Occipital lobe (tissue), 2 donors: Measurements from ENCODE around the gene EMX1. TPM values are rescaled to one million over a fixed set of nuclear protein-coding genes. Genes with fewer than 3 reads are reported as not detected.

ENCODE experiments used
- DNase-seq: peaks from one replicate; lab custom pipeline; 2025; lab: John Stamatoyannopoulos, UW
- total RNA-seq: library from RNA; depleted of rRNA; stranded (reverse); fragments of >200 nt; gene quantifications from one replicate; pipeline ENCODE4 v1.2.3, GENCODE V29; 2014

Gene EMX1
- total RNA-seq, 1 donor from 2014 or later: 21.1 TPM

GRCh38 chr2:72975017-72975416, 57.7 kb downstream of the EMX1 start:
- no peak for DNase-seq

GRCh38 chr2:72979896-72980295, 62.6 kb downstream of the EMX1 start:
- no peak for DNase-seq

DNA sequence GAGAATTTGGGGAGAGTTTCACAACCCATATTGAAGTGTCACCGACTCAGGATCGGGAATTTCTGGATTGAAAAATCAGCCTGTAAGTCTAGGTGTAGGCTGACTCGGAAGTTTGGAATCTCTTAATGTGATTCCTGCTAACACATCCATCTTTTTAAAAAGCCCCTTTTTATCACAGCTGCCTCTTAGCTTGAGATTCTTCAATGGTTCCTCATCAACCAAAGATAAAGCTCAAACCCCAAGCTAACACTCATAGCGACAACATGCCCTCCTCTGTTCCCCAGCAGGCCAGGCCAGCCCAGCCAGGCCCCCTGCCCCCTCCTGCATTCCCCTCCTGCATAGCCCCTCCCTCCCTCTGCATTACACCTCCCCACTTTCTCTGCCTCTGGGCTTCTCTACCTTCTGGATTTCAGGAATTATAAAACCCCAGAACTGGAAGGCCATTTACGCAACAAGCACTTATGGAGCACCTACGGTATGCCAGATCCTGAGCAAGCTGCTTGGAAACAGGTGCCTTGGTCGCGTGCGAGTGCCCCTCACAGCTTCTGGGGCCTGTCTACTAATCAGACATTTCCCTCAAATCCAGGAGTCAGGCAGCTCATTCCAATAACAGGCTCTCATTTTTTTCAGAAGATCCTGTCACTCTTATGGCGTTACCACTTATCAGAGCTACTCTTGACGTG, 63.4 kb downstream of the EMX1 start:
- no peak for DNase-seq

GRCh38 chr2:72981536-72981935, 64.2 kb downstream of the EMX1 start:
- no peak for DNase-seq

- DNase-seq: no peak
Measured at GRCh38 chr2:72982219-72982618, 64.9 kb downstream of the EMX1 start.

DNA sequence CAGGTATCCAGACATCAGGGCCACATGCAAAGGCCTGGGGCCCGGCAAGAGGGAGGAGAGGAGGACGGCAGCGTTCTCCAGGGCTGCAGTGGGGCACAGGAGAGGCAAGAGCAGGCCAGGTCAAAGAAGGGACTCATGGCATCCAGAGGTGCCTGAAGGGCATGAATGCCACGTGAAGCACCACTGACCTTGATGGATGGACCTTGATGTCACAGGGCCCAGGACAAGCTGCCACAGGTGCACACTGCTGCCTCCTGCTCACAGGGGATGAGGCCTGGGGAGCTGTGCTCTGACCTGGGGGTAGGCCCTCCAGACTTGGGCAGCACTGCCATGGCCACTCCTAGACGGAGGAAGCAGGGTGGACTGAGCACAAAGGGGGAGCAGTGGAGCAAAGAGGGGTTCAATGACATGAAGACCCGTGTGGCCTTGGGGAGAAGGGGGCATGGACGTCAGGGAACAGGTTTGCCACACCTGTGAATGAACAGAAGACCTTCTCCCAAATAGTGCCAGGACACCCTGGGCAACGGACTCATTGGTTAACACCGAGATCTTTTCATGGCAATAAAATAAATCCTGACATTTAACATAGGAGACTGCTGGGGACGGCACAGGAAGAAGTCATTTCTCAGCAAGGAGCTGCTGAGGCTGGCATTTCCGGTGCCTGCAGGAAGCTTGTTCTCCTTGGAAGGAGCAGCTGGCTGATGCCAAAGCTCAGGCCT, 65.6 kb downstream of the EMX1 start:
- DNase-seq: no peak

DNA sequence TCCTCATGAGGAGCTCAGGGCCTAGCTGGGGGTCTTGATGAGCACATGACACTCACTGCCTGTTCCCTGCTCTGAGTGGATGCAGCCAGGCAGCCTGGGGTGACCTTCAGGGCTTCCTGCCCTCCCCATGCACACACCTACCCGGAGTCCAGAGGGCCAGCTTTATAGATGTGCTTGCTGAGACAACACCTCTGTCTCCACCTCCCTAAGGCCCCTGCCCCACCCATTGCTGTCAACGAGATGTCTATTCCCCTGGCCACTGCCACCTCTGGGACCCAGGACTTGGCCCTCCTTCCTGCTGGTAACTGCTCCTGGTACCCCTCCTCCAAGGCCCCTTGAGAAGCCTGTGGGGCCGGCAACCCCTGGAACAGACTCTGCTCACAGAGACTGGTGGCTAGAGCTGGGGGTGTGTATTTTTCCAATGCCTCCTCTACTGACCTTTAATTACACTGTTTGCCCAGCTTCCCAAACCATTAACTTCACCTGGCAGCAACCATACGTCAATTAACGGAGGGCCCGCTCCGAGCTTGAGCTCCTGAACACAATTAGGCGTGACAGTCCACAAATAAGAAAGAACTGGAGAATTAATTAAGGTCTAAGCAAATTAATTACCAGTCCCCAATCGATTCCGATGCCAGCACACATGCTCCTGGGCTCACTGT, 66.3 kb downstream of the EMX1 start:
- DNase-seq: no peak

DNA sequence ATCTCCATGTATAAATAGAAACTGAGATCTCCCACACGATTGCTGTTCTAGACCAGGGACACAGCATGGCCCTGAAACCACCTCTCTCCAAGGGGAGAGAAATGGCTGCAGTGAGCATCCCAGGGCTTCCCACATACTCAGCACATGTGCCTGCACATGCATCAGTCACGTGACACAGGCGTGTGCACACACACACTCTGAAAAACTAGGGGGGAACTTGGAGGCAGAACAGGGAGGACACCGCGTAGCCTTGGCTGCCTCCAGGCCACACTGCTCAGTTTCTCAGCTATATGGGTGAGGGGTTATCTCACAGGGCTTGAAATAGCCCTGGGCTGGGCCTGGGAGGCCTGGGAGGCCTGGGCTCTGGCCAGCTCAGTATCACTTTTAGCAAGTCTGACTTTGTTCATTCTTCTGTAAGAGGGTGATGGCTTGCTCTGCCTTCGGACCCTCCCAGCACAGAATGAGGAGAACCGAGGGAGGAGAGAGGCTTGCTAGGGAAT, 66.9 kb downstream of the EMX1 start:
- DNase-seq: no peak

Other genes starting within 250 kb of the EMX1 start
- 190 TPM for gene EXOC6B, start 91.5 kb upstream of the EMX1 start, total RNA-seq
- 1.2 TPM for gene SPR, start 30.1 kb upstream of the EMX1 start, total RNA-seq
- gene SFXN5, start 154.2 kb downstream of the EMX1 start, total RNA-seq: 27.5 TPM
- gene RAB11FIP5, start 195.4 kb downstream of the EMX1 start, total RNA-seq: 7.5 TPM